Measurements from ENCODE around the gene PVALB. TPM values are rescaled to one million over a fixed set of nuclear protein-coding genes. Genes with fewer than 3 reads are reported as not detected.

PVALB gene
- total RNA-seq, 1 donor from 2014 or later: not detected

DNA sequence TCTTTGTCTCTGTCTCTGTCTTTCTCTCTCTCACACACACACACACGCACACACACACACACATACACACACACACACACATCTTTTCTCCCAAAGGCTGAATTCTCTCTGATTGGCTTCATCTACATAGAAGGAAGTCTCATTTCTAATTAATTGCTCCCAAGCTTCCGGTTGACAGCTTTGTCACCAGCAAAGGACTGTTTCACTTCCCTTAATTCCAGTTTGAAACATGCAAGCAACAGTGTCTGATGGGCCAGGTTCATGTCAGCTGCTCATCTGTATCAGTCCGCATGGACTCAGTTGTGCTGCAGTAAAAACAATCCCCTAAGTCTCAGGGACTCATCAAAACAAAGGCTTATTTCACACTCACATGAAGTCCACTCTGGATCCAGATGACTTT is 16.2 kb upstream of the PVALB start:
- no peak overlapping the region for H3K4me3 ChIP-seq (ENCODE audit: low read depth, low read length)
- TF ChIP-seq, protein P1, sequence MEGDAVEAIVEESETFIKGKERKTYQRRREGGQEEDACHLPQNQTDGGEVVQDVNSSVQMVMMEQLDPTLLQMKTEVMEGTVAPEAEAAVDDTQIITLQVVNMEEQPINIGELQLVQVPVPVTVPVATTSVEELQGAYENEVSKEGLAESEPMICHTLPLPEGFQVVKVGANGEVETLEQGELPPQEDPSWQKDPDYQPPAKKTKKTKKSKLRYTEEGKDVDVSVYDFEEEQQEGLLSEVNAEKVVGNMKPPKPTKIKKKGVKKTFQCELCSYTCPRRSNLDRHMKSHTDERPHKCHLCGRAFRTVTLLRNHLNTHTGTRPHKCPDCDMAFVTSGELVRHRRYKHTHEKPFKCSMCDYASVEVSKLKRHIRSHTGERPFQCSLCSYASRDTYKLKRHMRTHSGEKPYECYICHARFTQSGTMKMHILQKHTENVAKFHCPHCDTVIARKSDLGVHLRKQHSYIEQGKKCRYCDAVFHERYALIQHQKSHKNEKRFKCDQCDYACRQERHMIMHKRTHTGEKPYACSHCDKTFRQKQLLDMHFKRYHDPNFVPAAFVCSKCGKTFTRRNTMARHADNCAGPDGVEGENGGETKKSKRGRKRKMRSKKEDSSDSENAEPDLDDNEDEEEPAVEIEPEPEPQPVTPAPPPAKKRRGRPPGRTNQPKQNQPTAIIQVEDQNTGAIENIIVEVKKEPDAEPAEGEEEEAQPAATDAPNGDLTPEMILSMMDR (conservative IDR thresholded peaks at IDR 0.05; ENCODE audit: low read depth, low read length): no peak
- no peak for DNase-seq (ENCODE audit: low read depth)

DNA sequence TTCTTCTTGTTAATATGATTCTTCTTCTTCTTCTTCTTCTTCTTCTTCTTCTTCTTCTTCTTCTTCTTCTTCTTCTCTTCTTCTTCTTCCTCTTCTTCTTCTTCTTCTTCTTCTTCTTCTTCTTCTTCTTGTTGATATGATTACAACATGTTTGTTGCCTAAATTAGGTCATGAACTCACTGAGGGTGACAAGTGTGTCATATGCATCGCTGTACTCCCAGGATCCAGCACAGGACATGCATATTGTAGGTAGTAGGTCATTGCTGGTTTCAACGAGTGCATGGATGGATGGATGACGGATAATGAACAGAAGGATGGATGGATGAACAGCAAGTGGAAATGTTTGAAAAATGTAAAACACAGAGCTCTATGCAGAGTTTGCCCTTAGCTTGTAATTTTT is 14.9 kb upstream of the PVALB start:
- DNase-seq (ENCODE audit: low read depth): no peak
- H3K4me3 ChIP-seq (ENCODE audit: low read depth, low read length): no peak overlapping the region
- TF ChIP-seq, protein P1 (conservative IDR thresholded peaks at IDR 0.05; ENCODE audit: low read depth, low read length): no peak

DNA sequence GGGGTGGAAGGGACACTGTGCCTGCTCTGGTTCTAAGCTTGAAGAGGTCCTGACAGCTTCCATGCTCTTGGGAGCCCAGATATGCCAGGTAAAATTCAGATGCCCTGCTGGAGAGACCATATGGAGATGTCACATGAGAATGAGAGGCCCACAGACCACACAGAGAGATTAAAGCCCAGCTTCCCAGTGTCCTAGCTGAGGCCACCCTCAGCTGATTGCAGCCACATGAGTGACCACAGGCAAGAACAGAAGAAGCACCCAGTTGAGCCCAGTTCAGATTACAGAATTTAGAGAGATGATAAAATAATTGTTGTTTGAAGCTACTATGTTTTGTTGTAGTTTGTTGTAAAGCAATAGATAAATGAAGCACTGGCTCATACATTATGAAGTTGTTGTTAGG is 14.4 kb upstream of the PVALB start:
- TF ChIP-seq, protein P1 (conservative IDR thresholded peaks at IDR 0.05; ENCODE audit: low read depth, low read length): no peak
- H3K4me3 ChIP-seq (ENCODE audit: low read depth, low read length): no peak overlapping the region
- no peak for DNase-seq (ENCODE audit: low read depth)

DNA sequence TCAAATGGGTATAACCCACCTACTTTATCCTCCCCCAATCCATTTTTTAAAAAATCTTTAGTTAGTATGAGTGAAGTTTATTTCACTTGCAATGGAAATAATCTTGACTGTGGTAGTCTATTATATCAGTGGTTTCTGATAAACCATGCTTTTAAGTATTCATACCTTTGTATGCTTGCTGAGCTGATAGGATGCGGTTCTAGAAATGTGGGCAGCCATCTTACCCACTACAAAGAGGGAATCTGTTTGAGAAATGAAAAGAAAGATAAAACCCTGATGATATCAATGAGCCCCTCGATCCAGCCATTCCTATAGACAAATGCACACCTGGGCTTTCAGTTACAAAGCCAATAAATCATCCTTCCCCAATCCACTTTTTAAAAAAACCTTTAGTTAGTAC is 13.8 kb upstream of the PVALB start:
- no peak overlapping the region for H3K4me3 ChIP-seq (ENCODE audit: low read depth, low read length)
- TF ChIP-seq, protein P1 (conservative IDR thresholded peaks at IDR 0.05; ENCODE audit: low read depth, low read length): no peak
- DNase-seq (ENCODE audit: low read depth): no peak

DNA sequence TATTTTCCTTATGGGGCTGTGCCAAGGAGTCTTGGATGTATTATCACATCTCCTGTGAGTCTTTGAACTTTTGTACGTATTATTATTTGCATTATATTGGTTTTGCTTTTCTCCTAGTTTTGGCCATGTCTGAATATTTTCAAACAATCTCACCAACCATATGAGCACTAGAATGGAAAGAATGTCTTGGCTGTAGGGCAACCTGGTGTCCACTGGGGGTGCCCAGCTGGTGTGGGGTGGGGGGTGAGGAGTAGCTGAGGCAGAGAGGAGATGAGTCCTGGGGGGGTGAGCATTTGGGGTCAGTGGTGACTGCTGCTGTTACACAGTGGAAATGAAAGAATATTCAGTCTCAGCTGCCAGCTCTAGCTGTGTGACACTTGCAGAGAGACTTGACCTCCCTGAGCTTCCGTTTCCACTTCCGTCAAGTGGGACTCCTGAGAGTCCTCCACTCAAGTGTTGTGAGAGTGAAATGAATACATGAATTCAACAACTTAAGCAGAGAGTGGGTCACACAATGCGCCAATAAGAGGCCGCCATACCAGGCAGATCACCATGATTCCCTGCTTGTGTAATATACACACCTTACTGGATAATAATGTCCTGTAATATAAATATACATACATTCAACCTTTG is 12.7 kb upstream of the PVALB start:
- no peak overlapping the region for H3K4me3 ChIP-seq (ENCODE audit: low read depth, low read length)
- TF ChIP-seq, protein P1 (conservative IDR thresholded peaks at IDR 0.05; ENCODE audit: low read depth, low read length): no peak
- DNase-seq (ENCODE audit: low read depth): no peak

DNA sequence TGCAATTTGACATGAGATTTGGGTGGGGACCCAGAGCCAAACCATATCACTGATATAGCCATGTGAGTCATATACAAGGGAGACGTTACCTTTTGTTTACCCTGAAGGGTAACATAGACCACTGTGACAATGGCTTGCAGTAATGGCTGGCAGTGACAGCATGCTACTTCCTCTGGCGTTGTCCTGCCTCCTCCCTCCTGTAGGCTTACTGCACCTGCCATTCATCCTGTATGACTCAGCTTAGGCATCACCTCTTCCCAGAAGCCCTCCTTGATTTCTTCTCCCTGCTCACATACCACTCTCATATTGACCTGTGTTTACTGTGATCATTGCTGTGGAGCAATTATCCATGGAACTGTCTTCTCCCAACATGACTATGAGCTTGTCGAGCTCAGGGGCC is 12.0 kb upstream of the PVALB start:
- no peak for DNase-seq (ENCODE audit: low read depth)
- H3K4me3 ChIP-seq (ENCODE audit: low read depth, low read length): no peak overlapping the region
- TF ChIP-seq, protein P1 (conservative IDR thresholded peaks at IDR 0.05; ENCODE audit: low read depth, low read length): no peak

DNA sequence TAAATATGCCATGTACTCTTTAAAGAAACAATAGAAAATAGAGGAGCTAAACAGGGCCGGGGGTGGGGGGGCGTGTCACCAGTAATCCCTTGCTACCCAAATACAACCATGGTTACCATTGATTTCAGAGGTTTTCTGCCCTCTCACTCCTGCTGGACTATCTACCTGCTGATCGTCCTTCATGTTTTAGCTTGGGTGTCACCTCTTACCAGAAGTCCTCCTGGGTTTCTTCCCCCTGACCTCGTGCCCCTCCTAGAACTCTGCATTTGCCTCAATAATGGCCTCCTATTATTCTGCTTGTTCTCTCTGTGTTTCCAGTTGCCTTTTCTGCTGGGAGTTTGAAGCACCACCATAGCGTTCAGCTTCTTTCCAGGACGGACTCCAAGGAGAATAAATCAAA is 9.4 kb upstream of the PVALB start:
- no peak overlapping the region for H3K4me3 ChIP-seq (ENCODE audit: low read depth, low read length)
- TF ChIP-seq, protein P1 (conservative IDR thresholded peaks at IDR 0.05; ENCODE audit: low read depth, low read length): no peak
- no peak for DNase-seq (ENCODE audit: low read depth)
